Rectal smooth muscle tissue (tissue), 1 donor: Measurements from ENCODE around the gene PTPRR.
"Not testable (repeated sequence)": the region's sequence is repeated elsewhere in the genome, so short reads cannot be mapped to it uniquely, and the experiment has no call there.

Experiments used
- H3K27ac ChIP-seq: one replicate; pipeline ENCODE4 v1.7.0; 2013; ENCODE audit warnings: low read depth, low read length, inconsistent platforms
- H3K27me3 ChIP-seq: one replicate; pipeline ENCODE4 v1.7.0; 2013; ENCODE audit warnings: low read length; ENCODE audit not compliant: control insufficient read depth, insufficient read depth
- H3K36me3 ChIP-seq: one replicate; pipeline ENCODE4 v1.7.0; 2013; ENCODE audit warnings: low read length; ENCODE audit not compliant: control insufficient read depth, insufficient read depth
- H3K4me1 ChIP-seq: one replicate; pipeline ENCODE4 v1.7.0; 2013; ENCODE audit warnings: low read length; ENCODE audit not compliant: control insufficient read depth, insufficient read depth
- H3K4me3 ChIP-seq: one replicate; pipeline ENCODE4 v1.7.0; 2013; ENCODE audit warnings: low read length
- H3K9ac ChIP-seq: one replicate; pipeline ENCODE4 v1.7.0; 2013; ENCODE audit warnings: low read length

PTPRR gene

GRCh38 chr12:70747445-70748260 lies 172.9 kb downstream of the PTPRR start:
- no peaks in the 10 kb centered on the region for H3K36me3 ChIP-seq
- H3K9ac ChIP-seq, result no peak overlapping the region
- no peak overlapping the region for H3K27ac ChIP-seq
- H3K4me1 ChIP-seq, result no peaks in the 10 kb centered on the region
- H3K27me3 ChIP-seq, result no peaks in the 10 kb centered on the region
- no peak overlapping the region for H3K4me3 ChIP-seq

- no peaks in the 10 kb centered on the region for H3K27me3 ChIP-seq
- no peaks in the 10 kb centered on the region for H3K36me3 ChIP-seq
- H3K27ac ChIP-seq, result no peak overlapping the region
- H3K9ac ChIP-seq, result no peak overlapping the region
- H3K4me1 ChIP-seq, result no peaks in the 10 kb centered on the region
- H3K4me3 ChIP-seq, result no peak overlapping the region
Measured at GRCh38 chr12:70745048-70745447, 175.5 kb downstream of the PTPRR start.

- Histone ChIP-seq H3K9ac (no peak overlapping the region), H3K36me3 (no peaks in the 10 kb centered on the region), H3K4me1 (no peaks in the 10 kb centered on the region), H3K27ac (no peak overlapping the region), H3K27me3 (no peaks in the 10 kb centered on the region), H3K4me3 (no peak overlapping the region)
Measured at GRCh38 chr12:70744178-70744577, 176.4 kb downstream of the PTPRR start.

- Histone ChIP-seq H3K9ac (no peak overlapping the region), H3K27me3 (no peaks in the 10 kb centered on the region), H3K4me3 (no peak overlapping the region), H3K4me1 (no peaks in the 10 kb centered on the region), H3K27ac (no peak overlapping the region), H3K36me3 (no peaks in the 10 kb centered on the region)
Measured at GRCh38 chr12:70741256-70741655, 179.3 kb downstream of the PTPRR start.

GRCh38 chr12:70739756-70740155 lies 180.8 kb downstream of the PTPRR start:
- no peak overlapping the region for H3K4me3 ChIP-seq
- H3K27me3 ChIP-seq, result no peaks in the 10 kb centered on the region
- H3K27ac ChIP-seq, result no peak overlapping the region
- H3K36me3 ChIP-seq, result no peaks in the 10 kb centered on the region
- no peak overlapping the region for H3K9ac ChIP-seq
- H3K4me1 ChIP-seq, result no peaks in the 10 kb centered on the region

- H3K4me3 ChIP-seq, result no peak overlapping the region
- no peaks in the 10 kb centered on the region for H3K4me1 ChIP-seq
- H3K36me3 ChIP-seq, result no peaks in the 10 kb centered on the region
- no peak overlapping the region for H3K9ac ChIP-seq
- no peaks in the 10 kb centered on the region for H3K27me3 ChIP-seq
- H3K27ac ChIP-seq, result no peak overlapping the region
Measured at GRCh38 chr12:70736351-70737133, 184.0 kb downstream of the PTPRR start.

GRCh38 chr12:70735197-70735596 lies 185.3 kb downstream of the PTPRR start:
- not testable (repeated sequence) for H3K4me1 ChIP-seq, H3K4me3 ChIP-seq, H3K27ac ChIP-seq, H3K9ac ChIP-seq, H3K36me3 ChIP-seq, H3K27me3 ChIP-seq

GRCh38 chr12:70733385-70733784 lies 187.2 kb downstream of the PTPRR start:
- H3K36me3 ChIP-seq, result no peaks in the 10 kb centered on the region
- H3K27me3 ChIP-seq, result no peaks in the 10 kb centered on the region
- H3K27ac ChIP-seq, result no peak overlapping the region
- H3K4me1 ChIP-seq, result no peaks in the 10 kb centered on the region
- H3K9ac ChIP-seq, result no peak overlapping the region
- no peak overlapping the region for H3K4me3 ChIP-seq

- H3K27ac ChIP-seq, result no peak overlapping the region
- no peak overlapping the region for H3K9ac ChIP-seq
- H3K36me3 ChIP-seq, result no peaks in the 10 kb centered on the region
- H3K27me3 ChIP-seq, result no peaks in the 10 kb centered on the region
- H3K4me3 ChIP-seq, result no peak overlapping the region
- H3K4me1 ChIP-seq, result no peaks in the 10 kb centered on the region
Measured at GRCh38 chr12:70732287-70732686, 188.3 kb downstream of the PTPRR start.

- no peak overlapping the region for H3K4me3 ChIP-seq
- H3K4me1 ChIP-seq, result no peaks in the 10 kb centered on the region
- H3K36me3 ChIP-seq, result no peaks in the 10 kb centered on the region
- no peaks in the 10 kb centered on the region for H3K27me3 ChIP-seq
- no peak overlapping the region for H3K27ac ChIP-seq
- no peak overlapping the region for H3K9ac ChIP-seq
Measured at GRCh38 chr12:70730675-70731180, 189.8 kb downstream of the PTPRR start.

- Histone ChIP-seq H3K4me3 (no peak overlapping the region), H3K4me1 (no peaks in the 10 kb centered on the region), H3K9ac (no peak overlapping the region), H3K27me3 (no peaks in the 10 kb centered on the region), H3K36me3 (no peaks in the 10 kb centered on the region), H3K27ac (no peak overlapping the region)
Measured at GRCh38 chr12:70724444-70724843, 196.1 kb downstream of the PTPRR start.

- Histone ChIP-seq H3K4me3 (no peak overlapping the region), H3K9ac (no peak overlapping the region), H3K4me1 (no peaks in the 10 kb centered on the region), H3K27ac (no peak overlapping the region), H3K27me3 (no peaks in the 10 kb centered on the region), H3K36me3 (no peaks in the 10 kb centered on the region)
Measured at GRCh38 chr12:70722584-70723343, 197.8 kb downstream of the PTPRR start.
